HepG2 (cell line): ENCODE results near the gene TBXAS1. TPM values are rescaled to one million over a fixed set of nuclear protein-coding genes. Genes with fewer than 3 reads are reported as not detected.

Experiments
- EP300 ChIP-seq, 3 experiments: sonication (generic) in 1 of 3; formaldehyde crosslinking in 1 of 3; IDR thresholded peaks; 2 replicates each; pipeline versions ENCODE4 v1.5.1 to v1.6.1; 2011 to 2020; ENCODE audit warnings: low read depth in 2 of 3, low read length in 2 of 3, borderline replicate concordance in 1 of 3, improper control_type of control experiment in 1 of 3, mild to moderate bottlenecking in 1 of 3, missing genetic modification reagents in 1 of 3, moderate library complexity in 1 of 3
- FOXA3 ChIP-seq: IDR thresholded peaks from 2 replicates; pipeline ENCODE4 v1.6.1; 2016; ENCODE audit warnings: missing genetic modification reagents, missing compliant biosample characterization
- GTF2F1 ChIP-seq: fragments of 150-350 bp; IDR thresholded peaks from 2 replicates; pipeline ENCODE4 v1.6.1; 2014; ENCODE audit warnings: low read length
- ISL2 ChIP-seq: sonication (generic); formaldehyde crosslinking; IDR thresholded peaks from 2 replicates; pipeline ENCODE4 v1.5.0; 2020; ENCODE audit warnings: missing genetic modification reagents
- MATR3 ChIP-seq: sonication (generic); formaldehyde crosslinking; IDR thresholded peaks from 2 replicates; pipeline ENCODE4 v1.4.0; 2020; ENCODE audit warnings: missing genetic modification reagents
- MBNL3 ChIP-seq: fragments of 250-450 bp; sonication (Bioruptor Pico); conservative IDR thresholded peaks from 2 replicates; pipeline ENCODE4 v1.8.0; 2022; ENCODE audit warnings: mild to moderate bottlenecking, inconsistent platforms
- MIXL1 ChIP-seq: IDR thresholded peaks from 2 replicates; pipeline ENCODE4 v1.6.1; 2016
- NCOA1 ChIP-seq: sonication (generic); formaldehyde crosslinking; IDR thresholded peaks from 2 replicates; pipeline ENCODE4 v1.9.0; 2021; ENCODE audit warnings: missing genetic modification reagents
- NCOR1 ChIP-seq: fragments of 200-600 bp; sonication (generic); IDR thresholded peaks from 2 replicates; pipeline ENCODE4 v1.7.0; 2017; ENCODE audit warnings: antibody characterized with exemption, low read length, borderline replicate concordance
- NFIC ChIP-seq: IDR thresholded peaks from 2 replicates; pipeline ENCODE4 v1.6.1; 2012; ENCODE audit warnings: mild to moderate bottlenecking, low read length, inconsistent platforms
- NRL ChIP-seq: sonication (generic); formaldehyde crosslinking; IDR thresholded peaks from 2 replicates; pipeline ENCODE4 v1.5.0; 2020; ENCODE audit warnings: missing genetic modification reagents, mild to moderate bottlenecking, moderate library complexity, borderline replicate concordance
- ONECUT2 ChIP-seq: sonication (generic); formaldehyde crosslinking; IDR thresholded peaks from 2 replicates; pipeline ENCODE4 v1.4.0; 2020; ENCODE audit warnings: missing genetic modification reagents
- PHF5A ChIP-seq: IDR thresholded peaks from one replicate; pipeline ENCODE4 v1.6.1; 2018; ENCODE audit warnings: low read depth, missing genetic modification reagents; ENCODE audit not compliant: unreplicated experiment
- POLR2AphosphoS2 ChIP-seq: IDR thresholded peaks from 2 replicates; pipeline ENCODE4 v1.6.1; 2011; ENCODE audit warnings: low read depth, low read length, improper control_type of control experiment
- SOX6 ChIP-seq, 2 experiments: fragments of 450-650 bp in 1 of 2; sonication (generic) in 1 of 2; formaldehyde crosslinking in 1 of 2; IDR thresholded peaks; 2 replicates each; pipeline versions ENCODE4 v1.4.0 to v1.6.1; 2017 to 2020; ENCODE audit warnings: antibody characterized with exemption in 1 of 2, mild to moderate bottlenecking in 1 of 2, missing genetic modification reagents in 1 of 2
- TCF7 ChIP-seq: sonication (generic); IDR thresholded peaks from 2 replicates; pipeline ENCODE4 v1.6.1; 2016; ENCODE audit warnings: antibody characterized with exemption, low read depth
- polyA plus RNA-seq, 8 experiments: library from polyadenylated mRNA; depleted of rRNA in 3 of 8; stranded (reverse) in 7 of 8; unstranded in 1 of 8; fragments of >200 nt; fragmentation: Illumina TruSeq in 4 of 8; extraction: Trizol in 4 of 8; gene quantifications; 2 replicates each; pipeline versions ENCODE4 v1.2.1 to v1.2.3, GENCODE V29; 2011 to 2016; ENCODE audit warnings: low read depth in 4 of 8, missing spikeins in 1 of 8, mixed read lengths in 1 of 8; ENCODE audit not compliant: insufficient read depth in 1 of 8
- total RNA-seq, 5 experiments: library from RNA; depleted of rRNA; stranded (reverse); fragments of >200 nt; fragmentation: Illumina TruSeq; extraction: Trizol; gene quantifications; 2 replicates each; pipeline ENCODE4 v1.2.3, GENCODE V29; 2016; ENCODE audit warnings: low read depth in 1 of 5
- TF ChIP-seq, protein P1 (sequence below), 2 experiments: sonication (generic) in 1 of 2; formaldehyde crosslinking in 1 of 2; IDR thresholded peaks; 2 replicates each; pipeline versions ENCODE4 v1.4.0 to v1.6.1; 2016 to 2020; ENCODE audit warnings: borderline replicate concordance in 1 of 2, low read depth in 1 of 2, mild to moderate bottlenecking in 1 of 2, missing genetic modification reagents in 1 of 2
- TF ChIP-seq, protein P2 (sequence below): sonication (generic); formaldehyde crosslinking; IDR thresholded peaks from 2 replicates; pipeline ENCODE4 v1.4.0; 2020; ENCODE audit warnings: missing genetic modification reagents

The TBXAS1 gene
- total and polyA plus RNA-seq, 2 of the 13 experiments (the other 11 are each of a cell fraction or from before 2014, with no cell fraction given) = 4.0 to 4.9 TPM

DNA sequence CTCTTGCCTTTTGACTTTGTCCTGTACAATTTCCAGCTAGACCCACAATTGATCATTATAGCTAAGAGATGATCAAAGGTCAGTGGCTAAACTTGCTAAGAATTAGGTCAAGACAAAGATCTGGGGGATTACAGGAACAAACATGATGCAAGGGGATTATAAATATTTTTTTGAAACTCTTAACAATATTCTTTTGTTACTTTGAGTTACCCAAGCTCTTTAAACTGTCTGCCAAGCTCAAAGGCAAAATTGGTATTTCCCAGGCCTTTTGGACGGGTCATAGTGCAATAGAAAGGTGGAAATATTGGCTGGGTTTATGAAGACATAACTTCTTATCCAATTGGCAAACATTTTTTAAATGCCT lies 23.4 kb downstream of the TBXAS1 start (continued):
- TF ChIP-seq, protein P1, sequence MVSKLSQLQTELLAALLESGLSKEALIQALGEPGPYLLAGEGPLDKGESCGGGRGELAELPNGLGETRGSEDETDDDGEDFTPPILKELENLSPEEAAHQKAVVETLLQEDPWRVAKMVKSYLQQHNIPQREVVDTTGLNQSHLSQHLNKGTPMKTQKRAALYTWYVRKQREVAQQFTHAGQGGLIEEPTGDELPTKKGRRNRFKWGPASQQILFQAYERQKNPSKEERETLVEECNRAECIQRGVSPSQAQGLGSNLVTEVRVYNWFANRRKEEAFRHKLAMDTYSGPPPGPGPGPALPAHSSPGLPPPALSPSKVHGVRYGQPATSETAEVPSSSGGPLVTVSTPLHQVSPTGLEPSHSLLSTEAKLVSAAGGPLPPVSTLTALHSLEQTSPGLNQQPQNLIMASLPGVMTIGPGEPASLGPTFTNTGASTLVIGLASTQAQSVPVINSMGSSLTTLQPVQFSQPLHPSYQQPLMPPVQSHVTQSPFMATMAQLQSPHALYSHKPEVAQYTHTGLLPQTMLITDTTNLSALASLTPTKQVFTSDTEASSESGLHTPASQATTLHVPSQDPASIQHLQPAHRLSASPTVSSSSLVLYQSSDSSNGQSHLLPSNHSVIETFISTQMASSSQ (IDR thresholded peaks at IDR 0.05; ENCODE audit: low read depth) = no peak
- TF ChIP-seq, protein P1 (CRISPR knock-in tag; IDR thresholded peaks at IDR 0.05; ENCODE audit: borderline replicate concordance) = peak; percentile 19; the same call in 1 of the 2 replicates
- TF ChIP-seq TCF7 = peak; percentile 44; the same call in 1 of the 2 replicates
- TF ChIP-seq ISL2 = peak; percentile 73; the same call in 1 of the 2 replicates
- no peak for TF ChIP-seq MIXL1
- no peak for TF ChIP-seq ONECUT2 (CRISPR knock-in tag)
- TF ChIP-seq GTF2F1 = no peak
- TF ChIP-seq POLR2AphosphoS2 = no peak
- TF ChIP-seq NFIC = peak; percentile 41; the same call in 1 of the 2 replicates
- TF ChIP-seq PHF5A = no peak
- TF ChIP-seq MATR3 (CRISPR knock-in tag) = no peak
- TF ChIP-seq, protein P2, sequence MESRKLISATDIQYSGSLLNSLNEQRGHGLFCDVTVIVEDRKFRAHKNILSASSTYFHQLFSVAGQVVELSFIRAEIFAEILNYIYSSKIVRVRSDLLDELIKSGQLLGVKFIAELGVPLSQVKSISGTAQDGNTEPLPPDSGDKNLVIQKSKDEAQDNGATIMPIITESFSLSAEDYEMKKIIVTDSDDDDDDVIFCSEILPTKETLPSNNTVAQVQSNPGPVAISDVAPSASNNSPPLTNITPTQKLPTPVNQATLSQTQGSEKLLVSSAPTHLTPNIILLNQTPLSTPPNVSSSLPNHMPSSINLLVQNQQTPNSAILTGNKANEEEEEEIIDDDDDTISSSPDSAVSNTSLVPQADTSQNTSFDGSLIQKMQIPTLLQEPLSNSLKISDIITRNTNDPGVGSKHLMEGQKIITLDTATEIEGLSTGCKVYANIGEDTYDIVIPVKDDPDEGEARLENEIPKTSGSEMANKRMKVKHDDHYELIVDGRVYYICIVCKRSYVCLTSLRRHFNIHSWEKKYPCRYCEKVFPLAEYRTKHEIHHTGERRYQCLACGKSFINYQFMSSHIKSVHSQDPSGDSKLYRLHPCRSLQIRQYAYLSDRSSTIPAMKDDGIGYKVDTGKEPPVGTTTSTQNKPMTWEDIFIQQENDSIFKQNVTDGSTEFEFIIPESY (CRISPR knock-in tag) = no peak
- TF ChIP-seq EP300 (IDR thresholded peaks at IDR 0.05; ENCODE audit: low read depth in 2 of 2, low read length in 2 of 2) = peak in 1 of 2 experiments; percentile 89; a peak in 2 of 4 replicates
- TF ChIP-seq EP300 (CRISPR knock-in tag; IDR thresholded peaks at IDR 0.05; ENCODE audit: borderline replicate concordance) = no peak
- no peak for TF ChIP-seq NRL
- no peak for TF ChIP-seq NCOA1 (CRISPR knock-in tag)
- no peak for TF ChIP-seq MBNL3 (CRISPR knock-in tag)
- TF ChIP-seq NCOR1 = peak; percentile 86
- no peak for TF ChIP-seq SOX6 (IDR thresholded peaks at IDR 0.05)
- TF ChIP-seq SOX6 (CRISPR knock-in tag; IDR thresholded peaks at IDR 0.05) = peak; percentile 83; the same call in 1 of the 2 replicates
- TF ChIP-seq FOXA3 = 0 out of 2 replicates have a peak, but pooled peaks have one; percentile 20
